K562 (cell line): ENCODE results near the gene CNTD1.

ENCODE experiments used
- ATF7 ChIP-seq: fragments of 450-650 bp; IDR thresholded peaks from 2 replicates; pipeline ENCODE4 v1.7.1; 2014; ENCODE audit warnings: mild to moderate bottlenecking, moderate library complexity
- GABPA ChIP-seq: fragments of 200-800 bp; sonication (Bioruptor generic); conservative IDR thresholded peaks from 2 replicates; pipeline ENCODE4 v1.6.1; 2016; ENCODE audit warnings: low read depth, missing genetic modification characterization, missing compliant biosample characterization
- MAFG ChIP-seq: fragments of 450-650 bp; conservative IDR thresholded peaks from 2 replicates; pipeline ENCODE4 v1.6.1; 2016; ENCODE audit warnings: missing genetic modification characterization, missing compliant biosample characterization
- NFXL1 ChIP-seq: fragments of 450-650 bp; formaldehyde crosslinking; IDR thresholded peaks from 2 replicates; pipeline ENCODE4 v1.4.0; 2021; ENCODE audit warnings: mild to moderate bottlenecking
- PYGO2 ChIP-seq: fragments of 450-650 bp; IDR thresholded peaks from 2 replicates; pipeline ENCODE4 v1.6.1; 2016; ENCODE audit warnings: mild to moderate bottlenecking, missing genetic modification characterization, moderate library complexity, missing compliant biosample characterization
- TF ChIP-seq, protein P1 (sequence below): conservative IDR thresholded peaks from 2 replicates; pipeline ENCODE4 v1.6.1; 2011; ENCODE audit warnings: low read depth, mild to moderate bottlenecking, low read length; ENCODE audit not compliant: control insufficient read depth

DNA sequence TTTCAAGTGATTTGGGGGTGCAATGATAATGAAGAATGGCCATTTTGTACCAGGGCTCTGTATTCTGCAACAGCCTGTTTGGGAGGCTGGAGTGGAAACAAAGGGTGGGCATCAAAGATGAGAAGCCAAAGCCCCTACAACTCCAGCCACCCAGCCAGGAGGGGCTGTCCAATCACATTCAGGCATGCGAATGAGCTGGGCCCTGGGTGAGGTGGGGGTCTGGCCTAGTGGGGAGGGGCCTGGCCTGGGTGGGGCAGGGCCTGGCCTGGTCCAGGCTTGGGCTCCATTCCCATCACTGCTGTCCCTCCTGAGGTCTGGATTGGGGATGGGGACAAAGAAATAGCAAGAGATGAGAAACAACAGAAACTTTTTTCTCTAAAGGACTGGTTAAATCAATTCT is 58.7 kb downstream of the CNTD1 start:
- TF ChIP-seq, protein P1, sequence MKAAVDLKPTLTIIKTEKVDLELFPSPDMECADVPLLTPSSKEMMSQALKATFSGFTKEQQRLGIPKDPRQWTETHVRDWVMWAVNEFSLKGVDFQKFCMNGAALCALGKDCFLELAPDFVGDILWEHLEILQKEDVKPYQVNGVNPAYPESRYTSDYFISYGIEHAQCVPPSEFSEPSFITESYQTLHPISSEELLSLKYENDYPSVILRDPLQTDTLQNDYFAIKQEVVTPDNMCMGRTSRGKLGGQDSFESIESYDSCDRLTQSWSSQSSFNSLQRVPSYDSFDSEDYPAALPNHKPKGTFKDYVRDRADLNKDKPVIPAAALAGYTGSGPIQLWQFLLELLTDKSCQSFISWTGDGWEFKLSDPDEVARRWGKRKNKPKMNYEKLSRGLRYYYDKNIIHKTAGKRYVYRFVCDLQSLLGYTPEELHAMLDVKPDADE: no peak
- TF ChIP-seq PYGO2 (no peak), MAFG (tag) (no peak), GABPA (tag) (no peak), ATF7 (no peak), NFXL1 (CRISPR knock-in tag) (no peak)
